HG02759 (cell line): ENCODE measurements around the gene PRX.
"Not testable (repeated sequence)": the region's sequence is repeated elsewhere in the genome, so short reads cannot be mapped to it uniquely, and the experiment has no call there.

Experiments
- ATAC-seq: cut with Tn5 transposase; IDR thresholded peaks from one replicate; pipeline ENCODE4 v1.9.1; 2021; ENCODE audit warnings: mild to moderate bottlenecking, moderate library complexity; ENCODE audit not compliant: unreplicated experiment

PRX gene

GRCh38 chr19:40390084-40390742, 23.0 kb downstream of the PRX start, which contains the start of gene HIPK4:
Gene HIPK4, minus strand, starts transcription at chr19:40390181. Its CDS starts 279 bp downstream, at chr19:40389902.
- no peak for ATAC-seq

- no peak for ATAC-seq
These were observed 23.6 kb downstream of the PRX start for GRCh38 chr19:40389404-40390083.

- ATAC-seq, result no peak
These were observed 24.7 kb downstream of the PRX start for GRCh38 chr19:40388481-40388880.

GRCh38 chr19:40387155-40387554, 26.0 kb downstream of the PRX start:
- ATAC-seq, result no peak

- no peak for ATAC-seq
These were observed 29.4 kb downstream of the PRX start for GRCh38 chr19:40383668-40384248.

GRCh38 chr19:40381321-40381720, 31.9 kb downstream of the PRX start:
- no peak for ATAC-seq

GRCh38 chr19:40380199-40381037, 32.8 kb downstream of the PRX start:
- ATAC-seq, result no peak

- ATAC-seq, result no peak
These were observed 33.6 kb downstream of the PRX start for GRCh38 chr19:40379446-40380198.

GRCh38 chr19:40378509-40378908, 34.7 kb downstream of the PRX start:
- ATAC-seq, result no peak

- ATAC-seq, result no peak
These were observed 35.2 kb downstream of the PRX start for GRCh38 chr19:40377876-40378385.

- ATAC-seq, result no peak
These were observed 36.8 kb downstream of the PRX start for GRCh38 chr19:40376286-40376862.

- ATAC-seq, result no peak
These were observed 39.1 kb downstream of the PRX start for GRCh38 chr19:40374084-40374483.

- ATAC-seq, result no peak
These were observed 41.4 kb downstream of the PRX start for GRCh38 chr19:40371802-40372122.

GRCh38 chr19:40370997-40371801, 42.0 kb downstream of the PRX start:
- no peak for ATAC-seq

GRCh38 chr19:40370253-40370652, 42.9 kb downstream of the PRX start:
- ATAC-seq, result not testable (repeated sequence)

GRCh38 chr19:40369797-40370196, 43.4 kb downstream of the PRX start:
- ATAC-seq, result no peak

- no peak for ATAC-seq
These were observed 45.4 kb downstream of the PRX start for GRCh38 chr19:40367577-40368434.
